ENCODE results near the gene ILF3.

The ILF3 gene

GRCh38 chr19:10653732-10654609 is at the start of gene ILF3:
TSS of gene ILF3 (plus strand) at chr19:10654346. CDS start at chr19:10670606, 16,260 bp downstream.
- H3K4me3 ChIP-seq: peak within 1 kb of the TSS; percentile 91 to 99 (median 97)
- H3K27ac ChIP-seq: peak within 1 kb of the TSS; percentile 82 to 100 (median 98)

- Histone ChIP-seq H3K27ac (peak overlapping the region in 20 of 21 experiments; percentile 76 to 97 (median 90)), H3K4me3 (peak overlapping the region in 1 of 7 experiments; percentile 95)
Observed at GRCh38 chr19:10604460-10604980, 49.6 kb upstream of the ILF3 start.

GRCh38 chr19:10611907-10612306 is 42.2 kb upstream of the ILF3 start:
- no peak overlapping the region for H3K4me3 ChIP-seq
- H3K27ac ChIP-seq: peak overlapping the region in 9 of 21 experiments; percentile 6 to 75 (median 47)

- Histone ChIP-seq H3K27ac (peak overlapping the region in 16 of 21 experiments; percentile 5 to 75 (median 46)), H3K4me3 (no peak overlapping the region)
Observed at GRCh38 chr19:10612499-10613119, 41.5 kb upstream of the ILF3 start.

- Histone ChIP-seq H3K4me3 (no peak overlapping the region), H3K27ac (no peak overlapping the region)
Observed at GRCh38 chr19:10615429-10616023, 38.6 kb upstream of the ILF3 start.

GRCh38 chr19:10617409-10618121 is 36.6 kb upstream of the ILF3 start:
- H3K27ac ChIP-seq: peak overlapping the region in 13 of 21 experiments; percentile 2 to 66 (median 19)
- no peak overlapping the region for H3K4me3 ChIP-seq

- no peak overlapping the region for H3K4me3 ChIP-seq
- no peak overlapping the region for H3K27ac ChIP-seq
Observed at GRCh38 chr19:10618846-10619245, 35.3 kb upstream of the ILF3 start.

- Histone ChIP-seq H3K27ac (no peak overlapping the region), H3K4me3 (no peak overlapping the region)
Observed at GRCh38 chr19:10620786-10621185, 33.4 kb upstream of the ILF3 start.

- H3K27ac ChIP-seq: no peak overlapping the region
Observed at GRCh38 chr19:10621966-10622365, 32.2 kb upstream of the ILF3 start.

GRCh38 chr19:10624585-10624984 is 29.6 kb upstream of the ILF3 start:
- peak overlapping the region in 11 of 21 experiments; percentile 27 to 91 (median 81) for H3K27ac ChIP-seq
- H3K4me3 ChIP-seq: peak overlapping the region in 1 of 7 experiments; percentile 50

More at GRCh38 chr19:10621966-10622365, 32.2 kb upstream of the ILF3 start:
- no peak overlapping the region for H3K4me3 ChIP-seq

GRCh38 chr19:10625003-10625761 is 29.0 kb upstream of the ILF3 start, which contains the start of gene SLC44A2:
TSS of gene SLC44A2 (plus strand) at chr19:10625553. CDS start at chr19:10625634, 81 bp downstream.
- H3K4me3 ChIP-seq: peak within 1 kb of the TSS; percentile 26 to 53 (median 46)
- peak within 1 kb of the TSS; percentile 42 to 94 (median 85) for H3K27ac ChIP-seq

GRCh38 chr19:10625762-10626138 is 28.4 kb upstream of the ILF3 start:
- H3K27ac ChIP-seq: peak overlapping the region; percentile 42 to 94 (median 85)
- peak overlapping the region; percentile 26 to 53 (median 46) for H3K4me3 ChIP-seq

- Histone ChIP-seq H3K27ac (no peak overlapping the region), H3K4me3 (no peak overlapping the region)
Observed at GRCh38 chr19:10631874-10632273, 22.3 kb upstream of the ILF3 start.

- H3K27ac ChIP-seq: no peak overlapping the region
Observed at GRCh38 chr19:10634430-10634829, 19.7 kb upstream of the ILF3 start.

GRCh38 chr19:10634963-10635362 is 19.2 kb upstream of the ILF3 start:
- no peak overlapping the region for H3K4me3 ChIP-seq
- H3K27ac ChIP-seq: no peak overlapping the region

More at GRCh38 chr19:10634430-10634829, 19.7 kb upstream of the ILF3 start:
- no peak overlapping the region for H3K4me3 ChIP-seq

- Histone ChIP-seq H3K27ac (no peak overlapping the region), H3K4me3 (no peak overlapping the region)
Observed at GRCh38 chr19:10636304-10636972, 17.7 kb upstream of the ILF3 start.

- H3K27ac ChIP-seq: no peak overlapping the region
- no peak overlapping the region for H3K4me3 ChIP-seq
Observed at GRCh38 chr19:10637894-10638293, 16.3 kb upstream of the ILF3 start.

- Histone ChIP-seq H3K27ac (peak overlapping the region in 1 of 21 experiments; percentile 10), H3K4me3 (no peak overlapping the region)
Observed at GRCh38 chr19:10639836-10640235, 14.3 kb upstream of the ILF3 start.

All from skin epidermis (tissue), 12 donors.